GM18507 (cell line): Measurements from ENCODE around the gene PFN4.
"Not testable (repeated sequence)": the region's sequence is repeated elsewhere in the genome, so short reads cannot be mapped to it uniquely, and the experiment has no call there.

ENCODE experiments used
- DNase-seq: peaks from one replicate; pipeline ENCODE4 v3.0.0; 2011; ENCODE audit warnings: low read depth; ENCODE audit not compliant: insufficient read length; ENCODE audit errors: extremely low spot score
- FAIRE-seq: peaks from 2 replicates; lab custom pipeline; 2011; peaks lifted over from hg19 to GRCh38; lab: Jason Lieb, UNC

PFN4 gene, protein sequence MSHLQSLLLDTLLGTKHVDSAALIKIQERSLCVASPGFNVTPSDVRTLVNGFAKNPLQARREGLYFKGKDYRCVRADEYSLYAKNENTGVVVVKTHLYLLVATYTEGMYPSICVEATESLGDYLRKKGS

DNA sequence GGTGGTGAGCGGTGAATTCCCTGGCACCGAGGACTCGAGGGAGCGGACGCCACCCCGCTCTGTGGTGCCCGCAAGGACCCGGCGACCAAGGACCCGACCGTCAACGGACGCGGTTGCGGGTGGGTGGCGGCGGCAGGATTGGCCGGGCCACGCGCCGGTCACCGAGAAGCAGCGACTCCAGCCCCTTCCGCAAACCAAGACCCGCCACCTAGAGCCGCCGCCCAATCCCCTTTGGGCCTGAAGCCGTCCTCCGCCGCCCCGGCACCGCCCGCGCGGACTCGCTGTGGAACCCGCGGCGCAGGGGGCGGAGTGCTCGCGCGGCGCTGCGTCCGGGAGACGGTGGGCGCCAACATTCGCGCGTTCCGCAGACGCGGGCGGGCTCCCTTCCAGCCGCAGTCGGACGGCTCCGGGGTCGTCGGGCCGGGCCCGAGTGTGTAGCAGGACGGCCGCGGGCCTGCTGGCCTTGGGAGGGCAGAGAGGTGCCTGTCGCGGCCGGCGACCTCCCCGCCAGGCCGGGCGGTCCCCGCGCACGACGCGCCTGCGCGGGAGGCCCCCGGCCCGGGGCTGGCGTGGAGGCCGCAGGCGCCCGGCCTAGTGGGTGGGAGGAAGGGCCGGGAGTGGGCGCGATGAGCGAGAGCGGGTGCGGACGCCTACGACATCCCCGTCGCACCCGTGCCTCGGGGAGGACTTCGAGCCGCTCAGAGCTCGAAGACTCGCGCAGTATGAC lies at the start of gene PFN4, which contains the start of gene FAM228B:
Gene PFN4, minus strand, starts transcription at position 140 of the 727 bp plus-strand sequence. CDS start 799 bp downstream, outside the sequence.
Gene FAM228B, plus strand, starts transcription at position 275 of the 727 bp plus-strand sequence. CDS start 893 bp downstream, outside the sequence.
- peak; percentile 83 for FAIRE-seq

DNA sequence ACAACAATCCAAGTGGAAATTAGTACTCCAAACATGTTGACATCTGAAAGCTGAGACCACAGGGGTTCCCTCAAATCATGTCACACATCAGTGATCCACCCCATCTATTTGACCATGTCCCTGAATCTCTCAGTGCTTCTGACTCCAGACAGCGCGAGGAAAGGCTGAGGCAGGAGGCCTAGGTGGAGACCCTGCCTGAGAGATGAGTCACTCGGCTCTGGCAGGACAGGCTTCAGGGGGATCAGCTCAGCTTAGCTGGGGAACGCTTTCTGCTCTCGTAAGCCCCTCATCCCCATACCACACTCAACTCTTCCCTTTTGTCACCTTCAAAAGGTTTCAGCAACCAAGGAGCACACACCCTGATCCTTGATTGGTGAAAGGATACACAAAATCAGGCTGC lies 45.9 kb upstream of the PFN4 start:
- FAIRE-seq, result no peak

More for the DNA sequence above, at the start of gene PFN4, which contains the start of gene FAM228B:
- DNase-seq, result peak; percentile 89

DNA sequence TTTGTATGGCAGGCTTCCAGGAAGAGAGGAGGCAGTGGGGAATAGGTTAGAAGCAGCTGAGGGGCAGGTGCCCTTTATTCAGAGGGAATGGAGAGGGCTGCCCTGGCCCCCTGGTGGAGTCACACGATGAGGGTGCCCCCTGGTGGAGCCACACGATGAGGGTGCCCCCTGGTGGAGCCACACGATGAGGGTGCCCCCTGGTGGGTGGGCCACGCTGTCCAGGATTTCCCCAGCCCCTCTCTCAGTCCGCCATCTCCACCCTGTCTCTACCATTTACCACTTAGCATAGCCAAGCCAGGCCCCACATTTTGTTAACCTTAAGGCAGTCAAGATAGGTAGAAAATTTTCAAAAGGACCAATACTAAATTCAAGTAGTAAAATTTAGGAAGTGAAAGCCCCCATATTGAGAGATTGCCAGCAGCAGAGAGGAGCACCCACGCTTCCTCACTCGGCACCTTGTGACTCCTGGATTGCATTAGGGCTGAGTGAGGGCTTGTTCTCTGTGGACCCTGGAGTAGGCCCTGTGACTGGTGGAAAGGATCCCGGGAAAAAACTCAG lies 41.4 kb upstream of the PFN4 start:
- DNase-seq, result peak; percentile 45
- FAIRE-seq, result peak; percentile 70

More for the DNA sequence above, 45.9 kb upstream of the PFN4 start:
- no peak for DNase-seq

DNA sequence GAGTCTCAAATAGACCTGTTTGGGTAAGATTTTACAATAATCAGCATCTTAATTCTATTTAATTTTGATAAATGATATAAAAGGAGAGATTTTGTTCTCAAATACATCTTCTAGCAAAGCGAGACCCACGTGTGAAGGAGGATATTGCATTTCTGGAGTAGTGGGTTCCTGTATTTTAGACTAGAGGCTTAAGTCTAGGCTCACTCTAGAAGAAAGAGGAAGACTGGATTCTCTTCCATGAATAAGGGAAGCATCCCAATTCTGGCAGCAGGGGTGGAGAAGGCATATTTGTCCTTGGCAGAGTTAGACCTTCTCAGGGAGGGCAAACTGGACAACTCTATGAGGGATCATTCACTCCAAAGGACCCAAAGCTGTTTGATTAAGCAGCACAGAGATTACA lies 40.5 kb upstream of the PFN4 start:
- FAIRE-seq, result no peak
- no peak for DNase-seq

DNA sequence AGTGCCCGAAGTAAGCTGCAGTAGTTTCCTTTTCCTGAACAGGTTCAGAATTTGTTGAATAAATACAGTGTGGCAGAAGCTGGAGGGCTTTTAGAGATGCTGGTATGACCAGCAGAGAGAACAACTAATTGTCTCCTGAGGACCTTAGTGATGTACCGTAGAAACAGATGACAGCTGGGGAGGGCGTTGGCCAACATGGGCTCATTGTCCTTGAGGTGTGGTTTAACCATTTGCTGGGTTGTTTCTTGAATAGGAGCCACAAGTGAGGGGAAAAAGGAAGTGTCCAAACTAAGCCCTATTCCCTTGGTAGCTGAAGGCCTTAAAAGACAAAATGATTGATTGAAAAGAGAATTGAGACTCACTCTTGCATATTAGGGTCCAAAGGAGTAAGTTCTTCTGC lies 40.1 kb upstream of the PFN4 start:
- DNase-seq, result no peak
- peak; percentile 31 for FAIRE-seq

DNA sequence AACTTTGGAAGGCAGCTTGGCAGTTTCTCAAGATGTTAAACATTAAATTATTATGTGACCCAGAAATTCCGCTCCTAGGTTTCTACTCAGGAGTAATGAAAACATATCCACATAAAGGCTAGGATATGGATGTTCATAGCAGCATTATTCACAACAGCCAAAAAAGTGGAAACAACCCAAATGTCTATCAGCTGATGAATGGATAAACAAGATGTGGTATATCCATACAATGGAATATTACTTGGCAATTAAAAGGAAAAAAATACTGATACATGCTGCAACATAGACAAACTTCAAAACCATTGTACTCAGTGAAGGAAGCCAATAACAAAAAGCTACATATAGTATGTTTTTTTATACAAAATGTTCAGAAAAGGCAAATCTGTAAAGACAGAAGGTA lies 39.4 kb upstream of the PFN4 start:
- FAIRE-seq (no peak), DNase-seq (no peak)

DNA sequence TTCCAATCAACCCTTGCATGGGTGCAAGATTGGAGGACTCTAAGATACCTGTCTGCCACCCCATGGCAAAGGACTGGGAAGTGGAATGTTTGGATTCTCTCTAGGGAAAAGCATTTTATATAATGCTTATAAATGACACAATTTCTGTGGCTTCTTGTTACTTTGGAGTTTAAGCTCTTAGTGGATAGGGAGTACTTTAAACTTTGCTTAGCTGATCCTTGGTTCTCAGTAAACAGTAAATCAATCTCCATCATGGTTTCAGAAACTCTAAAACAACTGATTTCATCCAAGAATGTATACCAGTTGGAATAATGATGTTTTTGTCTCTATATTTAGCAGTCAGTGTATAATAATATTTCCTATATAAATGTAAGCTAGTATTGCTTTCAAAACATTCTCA lies 37.6 kb upstream of the PFN4 start:
- DNase-seq, result no peak
- FAIRE-seq, result no peak

DNA sequence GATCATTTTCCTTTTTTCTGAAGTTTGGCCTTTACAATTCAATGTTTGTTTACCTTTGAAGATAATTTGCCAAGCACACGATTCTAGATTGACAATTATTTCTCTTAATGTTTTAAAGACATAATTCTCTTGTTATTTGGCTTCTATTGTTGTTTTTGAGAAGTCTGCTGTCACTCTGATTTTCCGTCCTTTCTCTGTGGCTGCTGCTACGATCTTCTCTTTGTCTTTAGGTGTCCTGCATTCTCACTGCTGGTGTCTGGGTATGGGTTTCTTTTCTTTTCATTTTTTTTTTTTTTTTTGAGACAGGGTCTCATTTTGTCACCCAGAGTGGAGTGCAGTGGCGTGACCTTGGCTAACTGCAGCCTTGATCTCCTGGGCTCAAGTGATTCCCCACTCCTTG lies 36.6 kb upstream of the PFN4 start:
- DNase-seq (no peak), FAIRE-seq (no peak)

DNA sequence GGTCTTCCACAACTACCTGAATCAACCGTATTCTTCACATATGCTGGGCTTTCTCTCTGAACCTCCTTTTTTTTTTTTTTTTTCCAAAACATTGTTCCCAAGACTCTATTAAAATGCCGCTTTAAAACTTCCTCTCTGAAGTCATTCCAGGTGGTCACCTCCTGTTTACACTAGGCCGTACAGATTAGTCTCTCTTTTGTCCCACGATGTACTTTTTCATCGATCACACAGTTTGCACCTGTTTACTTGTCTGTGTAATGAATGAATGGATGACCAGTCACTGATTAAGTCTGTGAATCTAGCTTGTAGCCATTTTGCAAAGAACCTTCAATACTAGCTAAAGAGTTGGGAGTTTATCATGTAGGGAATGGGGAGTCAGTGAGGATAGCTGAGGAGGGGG lies 35.0 kb upstream of the PFN4 start:
- DNase-seq, result no peak
- FAIRE-seq, result no peak

DNA sequence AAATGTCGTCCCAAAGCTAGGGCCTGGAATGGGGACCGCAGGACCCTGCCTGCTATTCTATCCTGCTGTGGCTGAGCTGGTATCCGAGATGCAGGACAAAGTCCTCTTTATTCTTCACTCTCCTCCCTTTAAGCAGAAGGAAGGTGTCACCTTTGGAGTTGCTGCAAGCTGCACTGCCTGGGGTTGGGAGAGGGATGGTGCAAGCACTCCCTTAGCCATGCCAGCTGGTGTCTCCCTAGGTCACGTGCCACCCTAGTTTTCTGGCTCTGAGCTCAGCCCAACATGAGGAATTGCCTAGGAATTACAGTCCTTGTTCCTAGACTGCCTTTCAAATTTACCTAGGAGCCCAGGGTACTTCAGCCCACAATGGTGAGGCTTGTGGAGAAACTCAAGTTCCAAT lies 30.3 kb upstream of the PFN4 start:
- DNase-seq, result no peak

DNA sequence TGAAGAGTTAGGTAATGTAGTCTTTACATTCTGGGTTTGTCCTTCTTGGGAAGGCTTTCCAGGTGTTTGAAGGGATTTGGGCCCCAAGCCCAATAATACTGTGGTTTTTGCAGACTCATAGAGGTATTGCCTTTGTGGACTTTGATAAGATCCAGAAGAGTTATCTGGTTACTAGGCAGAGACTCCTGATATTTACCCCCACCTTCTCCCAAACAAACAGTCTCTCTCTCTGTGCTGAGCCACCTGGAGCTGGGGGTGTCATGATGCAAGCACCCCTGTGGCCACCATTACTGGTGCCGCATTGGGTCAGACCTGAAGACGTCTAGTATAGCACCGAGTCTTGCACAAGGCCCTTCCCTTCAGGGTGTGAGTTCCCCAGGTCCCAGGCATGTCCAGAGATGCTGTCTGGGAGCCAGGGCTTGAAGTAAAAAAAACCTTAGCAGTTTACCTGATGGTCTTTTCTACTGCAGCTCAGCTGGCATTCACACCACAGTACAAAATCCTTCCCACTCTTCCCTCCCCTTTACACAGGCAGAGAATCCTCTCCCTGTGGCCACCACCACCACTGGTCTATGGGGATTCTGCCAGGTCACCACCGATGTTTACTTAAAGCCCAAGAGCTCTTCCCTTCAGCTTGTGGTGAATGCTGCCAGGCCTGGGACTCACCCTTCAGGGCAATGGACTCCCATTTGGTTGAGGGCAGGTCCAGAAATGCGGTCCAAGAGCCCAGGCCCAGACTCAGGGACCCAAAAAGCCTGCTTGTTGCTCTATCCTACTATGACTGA lies 29.5 kb upstream of the PFN4 start:
- no peak for DNase-seq
- FAIRE-seq, result no peak

More for the DNA sequence above, 30.3 kb upstream of the PFN4 start:
- FAIRE-seq, result no peak

DNA sequence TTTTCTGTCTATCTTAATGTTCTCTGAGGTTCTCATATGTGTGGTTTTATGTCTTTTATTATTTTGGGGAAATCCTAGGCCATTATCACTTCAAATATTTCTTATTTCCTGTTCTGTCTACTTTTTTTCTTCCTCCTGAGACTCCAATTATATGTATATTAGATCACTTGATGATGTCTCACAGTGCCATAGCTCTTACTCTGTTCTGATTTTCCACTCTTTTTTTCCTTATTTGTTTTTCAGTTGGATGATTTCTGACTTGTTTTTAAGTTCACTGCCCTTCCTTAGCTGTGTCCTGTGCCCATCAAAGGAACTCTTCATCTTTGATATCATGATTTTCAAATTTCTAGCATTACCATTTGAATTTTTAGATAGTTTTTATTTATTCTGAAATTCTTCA lies 24.2 kb upstream of the PFN4 start:
- no peak for FAIRE-seq
- no peak for DNase-seq

DNA sequence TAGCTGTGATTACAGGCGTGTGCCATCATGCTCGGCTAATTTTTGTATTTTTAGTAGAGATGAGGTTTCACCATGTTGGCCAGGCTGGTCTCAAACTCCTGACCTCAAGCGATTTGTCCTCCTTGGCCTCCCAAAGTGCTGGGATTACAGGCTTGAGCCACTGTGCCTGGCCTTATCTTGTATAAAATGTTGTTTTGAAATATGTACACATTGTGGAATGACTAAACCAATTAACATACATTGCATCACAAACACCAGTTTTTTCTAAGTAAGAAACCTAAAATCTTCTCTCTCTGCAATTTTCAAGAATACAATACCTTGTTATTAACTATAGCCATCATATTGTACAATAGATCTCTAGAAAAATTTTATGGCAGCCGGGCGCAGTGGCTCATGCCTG lies 17.2 kb upstream of the PFN4 start:
- DNase-seq, FAIRE-seq: not testable (repeated sequence)

DNA sequence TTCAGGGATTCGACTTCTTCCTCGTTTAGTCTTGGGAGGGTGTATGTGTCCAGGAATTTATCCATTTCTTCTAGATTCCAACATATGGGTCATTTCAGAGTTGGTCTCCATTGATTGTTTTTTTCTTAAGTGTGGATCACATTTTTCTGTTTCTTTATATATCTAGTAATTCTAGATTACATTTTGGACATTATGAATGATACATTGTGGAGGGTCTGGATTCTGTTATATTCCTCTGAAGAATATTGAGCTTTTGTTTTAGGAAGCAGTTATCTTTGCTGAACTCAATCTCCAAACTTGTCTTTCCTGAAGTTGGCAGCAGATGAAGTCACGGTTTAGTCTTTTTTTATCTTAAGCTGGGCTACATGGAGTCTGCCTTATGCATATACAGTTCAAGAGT lies 9.4 kb upstream of the PFN4 start:
- FAIRE-seq (no peak), DNase-seq (no peak)

DNA sequence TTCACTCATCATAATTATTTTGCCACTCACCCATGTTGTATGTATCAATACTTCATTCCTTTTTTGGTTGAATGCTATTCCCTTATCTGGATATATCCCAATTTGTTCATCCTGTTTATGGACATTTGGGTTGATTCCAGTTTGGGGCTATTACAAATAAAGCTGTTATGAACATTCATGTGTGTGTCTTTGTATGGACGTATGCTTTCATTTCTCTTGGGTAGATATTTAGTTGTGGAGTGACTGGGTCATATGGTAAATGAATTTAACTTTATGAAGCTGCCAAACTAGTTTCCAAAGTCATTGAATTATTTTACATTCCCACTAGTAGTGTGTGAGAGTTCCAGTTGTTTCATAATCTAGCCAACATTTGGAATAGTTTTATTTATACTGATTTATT lies 2.8 kb upstream of the PFN4 start:
- DNase-seq (no peak), FAIRE-seq (no peak)

DNA sequence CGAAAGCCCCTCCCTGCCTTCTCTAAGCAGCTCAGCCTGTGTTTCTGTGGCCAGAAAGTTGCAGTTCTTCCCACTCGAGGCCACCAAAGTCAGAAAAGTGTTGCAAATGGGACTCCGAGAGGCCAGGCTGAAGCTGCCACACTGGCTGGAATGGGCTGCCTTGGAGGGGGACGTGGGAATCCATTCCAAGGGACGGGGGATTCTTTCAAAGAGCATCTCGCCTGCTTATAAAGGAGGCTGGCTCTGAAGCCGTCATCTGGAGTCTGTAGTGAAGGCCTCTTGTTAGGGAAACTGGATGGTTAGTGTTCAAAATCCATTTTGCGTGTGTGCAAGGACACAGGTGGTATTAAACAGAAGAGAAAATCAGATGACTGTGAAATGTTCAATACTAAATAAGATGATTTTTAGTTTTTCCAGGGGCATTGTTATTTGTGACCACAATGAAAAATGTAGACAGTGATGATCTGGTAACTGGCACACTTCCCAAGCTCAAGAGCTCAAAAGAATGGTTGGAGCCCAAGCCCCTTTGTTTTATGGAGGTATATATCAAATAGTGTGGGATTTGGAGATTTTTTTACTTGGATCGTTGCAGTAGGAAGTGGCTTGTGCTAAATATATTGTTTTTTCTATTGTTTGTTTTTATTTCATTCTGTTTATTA lies 917 bp upstream of the PFN4 start:
- FAIRE-seq, result peak; percentile 60
- no peak for DNase-seq

DNA sequence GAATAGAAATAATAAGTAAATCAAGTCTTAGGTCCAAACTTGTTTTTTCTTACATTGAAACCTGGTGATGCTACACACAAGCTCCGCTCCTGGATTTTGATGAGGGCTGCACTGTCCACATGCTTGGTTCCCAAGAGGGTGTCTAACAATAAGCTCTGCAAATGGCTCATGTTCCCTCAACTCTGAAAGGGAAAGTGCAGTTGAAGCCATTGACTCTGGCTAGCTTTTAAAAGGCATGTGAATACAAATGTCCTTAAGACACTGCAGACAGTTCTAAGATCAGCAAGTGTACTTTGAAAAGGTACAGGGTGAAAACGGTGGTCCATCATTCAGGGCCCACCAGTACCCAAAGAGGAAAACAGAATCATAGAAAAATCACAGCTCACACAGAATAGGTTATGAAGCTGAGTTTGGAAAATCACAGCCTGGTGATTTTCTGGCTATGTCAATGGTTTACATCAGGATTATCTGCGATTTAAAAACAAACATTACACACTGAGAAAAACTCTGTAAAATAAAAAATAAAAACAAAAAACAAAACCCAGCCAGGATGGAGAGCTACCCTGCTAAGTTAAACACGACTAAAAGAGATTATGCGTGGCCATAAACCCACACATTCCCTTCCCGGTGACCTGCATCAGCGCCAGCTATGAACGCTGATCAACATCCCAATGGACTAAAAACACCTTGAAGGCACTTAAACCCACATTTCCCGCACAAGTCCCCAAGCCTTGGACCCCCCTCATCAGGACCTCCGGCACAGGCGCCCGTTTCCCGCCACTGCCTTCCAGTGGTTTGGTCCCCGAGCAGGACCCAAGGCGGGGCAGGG lies 554 bp downstream of the PFN4 start:
- DNase-seq (no peak), FAIRE-seq (peak; percentile 38)

DNA sequence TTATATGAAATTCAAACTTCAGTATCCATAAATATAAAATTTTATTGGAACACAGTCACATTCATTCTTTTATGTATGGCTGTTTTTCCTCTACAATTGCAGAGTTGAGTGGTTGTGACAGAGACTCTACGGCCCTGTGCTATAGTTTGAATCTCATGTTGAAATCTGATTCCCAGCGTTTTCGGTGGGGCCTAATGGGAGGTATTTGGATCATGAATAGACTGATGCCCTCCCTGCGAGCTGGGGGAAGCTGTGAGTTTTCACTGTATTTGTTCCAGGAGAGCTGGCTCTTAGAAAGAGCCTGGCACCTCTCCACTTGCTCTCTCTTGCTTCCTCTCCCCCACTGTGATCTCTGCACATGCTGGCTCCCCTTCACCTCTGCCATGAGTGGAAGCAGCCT lies 1.7 kb downstream of the PFN4 start:
- DNase-seq (no peak), FAIRE-seq (no peak)

DNA sequence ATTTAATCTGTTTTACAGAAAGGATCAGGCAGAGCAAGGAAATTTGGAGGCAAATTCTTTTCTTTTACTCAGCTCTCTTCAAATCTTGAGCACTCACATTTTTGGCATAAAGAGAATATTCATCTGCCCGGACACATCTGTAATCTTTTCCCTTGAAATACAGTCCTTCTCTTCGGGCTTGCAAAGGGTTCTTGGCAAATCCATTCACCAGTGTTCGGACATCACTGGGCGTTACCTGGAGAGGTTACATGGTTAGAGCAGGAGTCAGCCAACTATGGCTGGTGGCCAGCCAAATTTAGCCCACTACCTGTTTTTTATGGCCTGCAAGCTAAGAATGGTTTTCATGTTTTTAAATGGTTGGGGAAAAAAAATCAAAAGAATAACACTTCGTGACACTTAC lies 2.1 kb downstream of the PFN4 start:
- FAIRE-seq, result no peak
- DNase-seq, result no peak
